Measurements from ENCODE around the gene TSHZ1. TPM values are rescaled to one million over a fixed set of nuclear protein-coding genes. Genes with fewer than 3 reads are reported as not detected.

TSHZ1 gene
- total RNA-seq, 1 experiment from 2014 or later = 5.6 TPM

DNA sequence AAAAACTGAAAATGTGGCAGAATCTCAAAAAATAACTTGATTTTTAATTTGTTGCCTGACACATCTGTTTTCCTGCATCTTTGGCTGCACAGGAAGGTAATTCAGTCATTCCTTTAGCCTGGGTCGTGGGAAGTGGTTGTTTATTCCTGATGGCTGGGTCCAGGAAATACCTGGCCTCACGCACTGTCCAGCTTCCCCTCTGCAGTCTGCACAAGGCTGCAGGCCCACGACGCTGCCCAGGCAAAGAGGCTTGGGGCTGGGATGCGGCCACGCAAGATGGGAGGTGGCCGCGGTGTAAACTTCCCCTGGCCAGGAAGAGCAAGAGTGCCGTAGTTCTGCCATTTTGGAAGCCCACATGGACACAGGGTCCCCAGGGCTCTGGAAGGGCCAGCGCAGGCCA is 28.2 kb downstream of the TSHZ1 start:
- no peak overlapping the region for H2AFZ ChIP-seq (ENCODE audit: low read length)
- H3K27ac ChIP-seq (ENCODE audit: low read length) = no peak overlapping the region
- H3K9me2 ChIP-seq (replicated peaks; ENCODE audit: low read length) = no peaks in the 10 kb centered on the region
- no peak for ATAC-seq
- H3K9ac ChIP-seq (ENCODE audit: low read length) = no peak overlapping the region
- no peak overlapping the region for H3K4me2 ChIP-seq (ENCODE audit: low read length)
- H3K4me1 ChIP-seq (ENCODE audit: insufficient read depth, low read length) = no peaks in the 10 kb centered on the region
- no peaks in the 10 kb centered on the region for H3K79me2 ChIP-seq (ENCODE audit: low read length)
- CTCF ChIA-PET = no interaction called here
- H4K20me1 ChIP-seq (ENCODE audit: low read length) = no peaks in the 10 kb centered on the region
- POLR2A ChIA-PET (ENCODE audit: unreplicated experiment) = no interaction called here
- H3K27me3 ChIP-seq (ENCODE audit: low read length) = no peaks in the 10 kb centered on the region
- no peaks in the 10 kb centered on the region for H3K9me3 ChIP-seq (ENCODE audit: low read length)
- DNase-seq = no peak
- intact Hi-C loops (cut with micrococcal nuclease) = no loop called here
- TF ChIP-seq EZH2 (IDR thresholded peaks at IDR 0.05; ENCODE audit: low read length, unreplicated experiment) (no peak), EZH2phosphoT487 (IDR thresholded peaks at IDR 0.05; ENCODE audit: borderline replicate concordance, low read length) (no peak)
- TF ChIP-seq, protein P1, sequence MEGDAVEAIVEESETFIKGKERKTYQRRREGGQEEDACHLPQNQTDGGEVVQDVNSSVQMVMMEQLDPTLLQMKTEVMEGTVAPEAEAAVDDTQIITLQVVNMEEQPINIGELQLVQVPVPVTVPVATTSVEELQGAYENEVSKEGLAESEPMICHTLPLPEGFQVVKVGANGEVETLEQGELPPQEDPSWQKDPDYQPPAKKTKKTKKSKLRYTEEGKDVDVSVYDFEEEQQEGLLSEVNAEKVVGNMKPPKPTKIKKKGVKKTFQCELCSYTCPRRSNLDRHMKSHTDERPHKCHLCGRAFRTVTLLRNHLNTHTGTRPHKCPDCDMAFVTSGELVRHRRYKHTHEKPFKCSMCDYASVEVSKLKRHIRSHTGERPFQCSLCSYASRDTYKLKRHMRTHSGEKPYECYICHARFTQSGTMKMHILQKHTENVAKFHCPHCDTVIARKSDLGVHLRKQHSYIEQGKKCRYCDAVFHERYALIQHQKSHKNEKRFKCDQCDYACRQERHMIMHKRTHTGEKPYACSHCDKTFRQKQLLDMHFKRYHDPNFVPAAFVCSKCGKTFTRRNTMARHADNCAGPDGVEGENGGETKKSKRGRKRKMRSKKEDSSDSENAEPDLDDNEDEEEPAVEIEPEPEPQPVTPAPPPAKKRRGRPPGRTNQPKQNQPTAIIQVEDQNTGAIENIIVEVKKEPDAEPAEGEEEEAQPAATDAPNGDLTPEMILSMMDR (conservative IDR thresholded peaks at IDR 0.05; ENCODE audit: low read depth, low read length) = no peak
- H3F3A ChIP-seq (ENCODE audit: low read length, unreplicated experiment) = no peaks in the 10 kb centered on the region
- no peaks in the 10 kb centered on the region for H3K36me3 ChIP-seq (ENCODE audit: low read depth, low read length)
- BruUV-seq (replicated peaks) = no TSS peak
- H3K4me3 ChIP-seq (ENCODE audit: low read length) = no peak overlapping the region

DNA sequence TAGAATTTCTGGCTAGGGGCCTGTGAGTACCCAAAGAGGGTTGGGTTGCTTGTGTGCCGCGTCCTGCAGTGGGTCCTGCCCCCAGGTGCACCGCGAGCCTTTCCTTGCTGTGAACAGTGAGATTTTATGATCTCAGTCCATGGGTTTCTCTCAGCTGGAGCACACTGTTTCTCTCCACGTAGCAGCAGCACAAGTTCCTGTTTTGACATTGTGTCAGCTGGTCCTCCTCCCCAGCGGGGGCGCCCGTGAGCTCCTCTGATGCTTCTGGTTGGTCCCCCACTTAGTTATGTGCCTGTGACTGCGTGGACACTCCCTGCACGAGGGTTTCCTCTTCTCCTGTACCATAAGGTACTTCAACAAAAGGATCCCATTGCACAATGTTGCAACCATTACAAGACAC is 29.8 kb downstream of the TSHZ1 start:
- ATAC-seq = no peak
- no peak overlapping the region for H3K9ac ChIP-seq (ENCODE audit: low read length)
- H3K9me3 ChIP-seq (ENCODE audit: low read length) = no peaks in the 10 kb centered on the region
- POLR2A ChIA-PET (ENCODE audit: unreplicated experiment) = no interaction called here
- DNase-seq = no peak
- H4K20me1 ChIP-seq (ENCODE audit: low read length) = no peaks in the 10 kb centered on the region
- H3K36me3 ChIP-seq (ENCODE audit: low read depth, low read length) = no peaks in the 10 kb centered on the region
- intact Hi-C loops (cut with micrococcal nuclease) = no loop called here
- H3F3A ChIP-seq (ENCODE audit: low read length, unreplicated experiment) = no peaks in the 10 kb centered on the region
- no peaks in the 10 kb centered on the region for H3K4me1 ChIP-seq (ENCODE audit: insufficient read depth, low read length)
- no peaks in the 10 kb centered on the region for H3K79me2 ChIP-seq (ENCODE audit: low read length)
- no peak overlapping the region for H3K4me2 ChIP-seq (ENCODE audit: low read length)
- CTCF ChIA-PET = no interaction called here
- no peak for TF ChIP-seq EZH2phosphoT487 (IDR thresholded peaks at IDR 0.05; ENCODE audit: borderline replicate concordance, low read length)
- TF ChIP-seq, protein P1 (conservative IDR thresholded peaks at IDR 0.05; ENCODE audit: low read depth, low read length) = peak; percentile 33; the same call in 1 of the 2 replicates
- no peaks in the 10 kb centered on the region for H3K9me2 ChIP-seq (replicated peaks; ENCODE audit: low read length)
- H3K27me3 ChIP-seq (ENCODE audit: low read length) = no peaks in the 10 kb centered on the region
- BruUV-seq (replicated peaks) = no TSS peak
- H2AFZ ChIP-seq (ENCODE audit: low read length) = no peak overlapping the region
- no peak overlapping the region for H3K27ac ChIP-seq (ENCODE audit: low read length)
- no peak overlapping the region for H3K4me3 ChIP-seq (ENCODE audit: low read length)

DNA sequence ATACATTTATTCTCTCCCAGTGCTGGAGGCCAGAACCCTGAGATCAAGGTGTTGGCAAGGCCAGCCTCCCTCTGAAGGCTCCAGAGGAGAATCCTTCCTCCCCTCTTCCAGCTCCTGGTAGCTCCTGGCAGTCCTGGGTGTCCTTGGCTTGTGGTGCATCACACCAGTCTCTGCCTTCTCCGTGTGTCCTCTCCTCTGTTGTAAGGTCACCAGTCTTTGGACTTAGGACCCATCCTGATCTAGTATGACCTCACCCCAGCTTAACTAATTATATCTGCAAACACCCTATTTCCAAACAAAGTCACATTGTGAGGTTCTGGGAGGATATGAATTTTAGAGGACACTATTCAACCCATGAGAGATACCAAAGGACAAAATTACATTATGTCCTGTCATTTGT is 31.1 kb downstream of the TSHZ1 start:
- Histone ChIP-seq H3K9ac (ENCODE audit: low read length) (no peak overlapping the region), H3K4me1 (ENCODE audit: insufficient read depth, low read length) (0 out of 2 replicates have a peak, but pooled peaks cover 2% of the 10 kb centered on the region), H3K27ac (ENCODE audit: low read length) (no peak overlapping the region), H3K4me3 (ENCODE audit: low read length) (no peak overlapping the region), H3K9me2 (replicated peaks; ENCODE audit: low read length) (no peaks in the 10 kb centered on the region), H3K4me2 (ENCODE audit: low read length) (no peak overlapping the region), H3K79me2 (ENCODE audit: low read length) (no peaks in the 10 kb centered on the region), H3K9me3 (ENCODE audit: low read length) (no peaks in the 10 kb centered on the region), H3K27me3 (ENCODE audit: low read length) (no peaks in the 10 kb centered on the region), H4K20me1 (ENCODE audit: low read length) (no peaks in the 10 kb centered on the region), H3F3A (ENCODE audit: low read length, unreplicated experiment) (no peaks in the 10 kb centered on the region), H2AFZ (ENCODE audit: low read length) (no peak overlapping the region), H3K36me3 (ENCODE audit: low read depth, low read length) (no peaks in the 10 kb centered on the region)
- ChIA-PET CTCF (no interaction called here), POLR2A (ENCODE audit: unreplicated experiment) (no interaction called here)
- TF ChIP-seq EZH2phosphoT487 (IDR thresholded peaks at IDR 0.05; ENCODE audit: borderline replicate concordance, low read length) = no peak
- TF ChIP-seq EZH2 (IDR thresholded peaks at IDR 0.05; ENCODE audit: low read length, unreplicated experiment) = no peak
- TF ChIP-seq, protein P1 (conservative IDR thresholded peaks at IDR 0.05; ENCODE audit: low read depth, low read length) = no peak
- DNase-seq (no peak), ATAC-seq (no peak)
- intact Hi-C loops (cut with micrococcal nuclease) = no loop called here
- no TSS peak for BruUV-seq (replicated peaks)

Data from PC-3 (cell line).